ENCODE results near the gene ANTXR2.

GRCh38 chr4:80049813-80050534 lies 23.1 kb downstream of the ANTXR2 start:
- no peak for TF ChIP-seq EP300 (IDR thresholded peaks at IDR 0.05; ENCODE audit: low read length)
- TF ChIP-seq PHF20 (IDR thresholded peaks at IDR 0.05; ENCODE audit: partially characterized antibody), result no peak
- TF ChIP-seq EZH2 (IDR thresholded peaks at IDR 0.05; ENCODE audit: borderline replicate concordance, low read depth, low read length), result no peak
- no peak for TF ChIP-seq CBX1 (IDR thresholded peaks at IDR 0.05; ENCODE audit: low read depth)
- TF ChIP-seq PKNOX1 (IDR thresholded peaks at IDR 0.05), result no peak
- no peak for TF ChIP-seq USF2 (CRISPR knock-in tag; IDR thresholded peaks at IDR 0.05)

Measured in K562 (cell line).